GM18520 (cell line): ENCODE results near the gene GAS2L3.
"Not testable (repeated sequence)": the region's sequence is repeated elsewhere in the genome, so short reads cannot be mapped to it uniquely, and the experiment has no call there.

Experiments used
- ATAC-seq: cut with Tn5 transposase; IDR thresholded peaks from one replicate; pipeline ENCODE4 v1.9.1; 2021; ENCODE audit not compliant: unreplicated experiment

Gene GAS2L3

GRCh38 chr12:100574187-100575074, 947 bp downstream of the GAS2L3 start:
- ATAC-seq = no peak

GRCh38 chr12:100576331-100577036, 3.0 kb downstream of the GAS2L3 start:
- no peak for ATAC-seq

GRCh38 chr12:100578923-100579322, 5.4 kb downstream of the GAS2L3 start:
- ATAC-seq = no peak

- ATAC-seq = no peak
Measured at GRCh38 chr12:100579844-100580243, 6.4 kb downstream of the GAS2L3 start.

- no peak for ATAC-seq
Measured at GRCh38 chr12:100584256-100584655, 10.8 kb downstream of the GAS2L3 start.

- no peak for ATAC-seq
Measured at GRCh38 chr12:100591979-100592378, 18.5 kb downstream of the GAS2L3 start.

- ATAC-seq = no peak
Measured at GRCh38 chr12:100593490-100593889, 20.0 kb downstream of the GAS2L3 start.

- ATAC-seq = no peak
Measured at GRCh38 chr12:100601626-100602025, 28.1 kb downstream of the GAS2L3 start.

- not testable (repeated sequence) for ATAC-seq
Measured at GRCh38 chr12:100602997-100603396, 29.5 kb downstream of the GAS2L3 start.

GRCh38 chr12:100608776-100609175, 35.3 kb downstream of the GAS2L3 start:
- ATAC-seq = no peak

GRCh38 chr12:100610666-100611430, 37.4 kb downstream of the GAS2L3 start:
- no peak for ATAC-seq

- no peak for ATAC-seq
Measured at GRCh38 chr12:100612606-100613005, 39.1 kb downstream of the GAS2L3 start.

GRCh38 chr12:100624571-100624970, 51.1 kb downstream of the GAS2L3 start:
- ATAC-seq = no peak

GRCh38 chr12:100632445-100632892, 59.0 kb downstream of the GAS2L3 start:
- ATAC-seq = no peak

- not testable (repeated sequence) for ATAC-seq
Measured at GRCh38 chr12:100633082-100633785, 59.8 kb downstream of the GAS2L3 start.

- ATAC-seq = no peak
Measured at GRCh38 chr12:100643246-100643645, 69.8 kb downstream of the GAS2L3 start.

- ATAC-seq = no peak
Measured at GRCh38 chr12:100646896-100647295, 73.4 kb downstream of the GAS2L3 start.

GRCh38 chr12:100651108-100651507, 77.6 kb downstream of the GAS2L3 start:
- ATAC-seq = no peak

- ATAC-seq = no peak
Measured at GRCh38 chr12:100651694-100652093, 78.2 kb downstream of the GAS2L3 start.

- no peak for ATAC-seq
Measured at GRCh38 chr12:100652488-100652887, 79.0 kb downstream of the GAS2L3 start.

- no peak for ATAC-seq
Measured at GRCh38 chr12:100656141-100656540, 82.7 kb downstream of the GAS2L3 start.
